PFSK-1 (cell line): Measurements from ENCODE around the gene MSGN1.

Experiments
- FOXP2 ChIP-seq: optimal IDR thresholded peaks from 2 replicates; pipeline ENCODE3; 2011; ENCODE audit warnings: borderline replicate concordance, control low read depth, inconsistent platforms; ENCODE audit not compliant: insufficient read depth; ENCODE audit errors: extremely low read length, extremely low read depth
- POLR2AphosphoS5 ChIP-seq: IDR thresholded peaks from 2 replicates; pipeline ENCODE4 v1.6.1; 2012; ENCODE audit warnings: low read depth, mild to moderate bottlenecking, control low read depth, low read length, moderate library complexity
- REST ChIP-seq, 2 experiments: IDR thresholded peaks; 2 replicates each; pipeline versions ENCODE4 v1.6.1 to v1.8.0; 2011 to 2012; ENCODE audit warnings: low read depth in 2 of 2, low read length in 2 of 2, control low read depth in 1 of 2, inconsistent platforms in 1 of 2, mild to moderate bottlenecking in 1 of 2, moderate library complexity in 1 of 2; ENCODE audit not compliant: insufficient read depth in 1 of 2
- SIN3A ChIP-seq: IDR thresholded peaks from 2 replicates; pipeline ENCODE4 v1.6.1; 2012; ENCODE audit warnings: mild to moderate bottlenecking, low read length, moderate library complexity, borderline replicate concordance; ENCODE audit not compliant: insufficient read depth
- TAF1 ChIP-seq: IDR thresholded peaks from 2 replicates; pipeline ENCODE4 v1.6.1; 2012; ENCODE audit warnings: low read length, control low read depth, borderline replicate concordance; ENCODE audit not compliant: insufficient read depth

- no peak for TF ChIP-seq POLR2AphosphoS5
- no peak for TF ChIP-seq REST (IDR thresholded peaks at IDR 0.05; ENCODE audit: insufficient read depth in 1 of 2, low read depth in 2 of 2, low read length in 2 of 2)
- TF ChIP-seq TAF1 = no peak
- no peak for TF ChIP-seq SIN3A
- TF ChIP-seq FOXP2 = no peak
These were observed 6.3 kb downstream of the MSGN1 start for GRCh38 chr2:17822445-17823117.
